WTC11 (cell line): ENCODE measurements around the gene RBM19. TPM values are rescaled to one million over a fixed set of nuclear protein-coding genes. Genes with fewer than 3 reads are reported as not detected.
A peak's percentile ranks its signal among the peaks of the same experiment; 100 is the strongest.

ENCODE experiments used
- ATAC-seq: fragments of 200-7000 bp; cut with Tn5 transposase; 2 replicates; pipeline ENCODE4 v1.10.0; 2021; ENCODE audit warnings: mild to moderate bottlenecking, moderate library complexity
- CTCF ChIA-PET: fragments of 300-600 bp; sonication (Branson Sonifier 250); formaldehyde crosslinking; loops from one replicate; lab custom pipeline; 2021; ENCODE audit warnings: antibody characterized with exemption; lab: Charles Lee
- POLR2A ChIA-PET: fragments of 350-600 bp; sonication (Branson Sonifier 250); formaldehyde crosslinking; loops from one replicate; lab custom pipeline; 2021; ENCODE audit warnings: antibody characterized with exemption; lab: Charles Lee
- DNase-seq: peaks from one replicate; pipeline ENCODE4 v3.0.0; 2021; ENCODE audit warnings: low spot score
- H3K27ac Mint-ChIP-seq: 2 replicates; pipeline ENCODE4 v1.8.0; 2021; ENCODE audit warnings: mixed read lengths
- H3K27me3 Mint-ChIP-seq: 2 replicates; pipeline ENCODE4 v1.8.0; 2021; ENCODE audit warnings: low read depth, mild to moderate bottlenecking, moderate library complexity, mixed read lengths
- H3K36me3 Mint-ChIP-seq: 2 replicates; pipeline ENCODE4 v1.8.0; 2021; ENCODE audit warnings: mixed read lengths
- H3K4me1 Mint-ChIP-seq: 2 replicates; pipeline ENCODE4 v1.8.0; 2022; ENCODE audit warnings: mixed read lengths
- H3K4me3 Mint-ChIP-seq: 2 replicates; pipeline ENCODE4 v1.8.0; 2021; ENCODE audit warnings: mild to moderate bottlenecking, moderate library complexity, mixed read lengths
- H3K9me3 Mint-ChIP-seq: 2 replicates; pipeline ENCODE4 v1.8.0; 2021; ENCODE audit warnings: mixed read lengths
- CBFB ChIP-seq: sonication (generic); formaldehyde crosslinking; IDR thresholded peaks from 2 replicates; pipeline ENCODE4 v1.8.1; 2022; ENCODE audit warnings: mild to moderate bottlenecking, low read depth, missing genetic modification reagents
- CREB1 ChIP-seq: sonication (generic); formaldehyde crosslinking; IDR thresholded peaks from 2 replicates; pipeline ENCODE4 v1.8.0; 2023; ENCODE audit warnings: mild to moderate bottlenecking, missing genetic modification reagents
- FOXJ3 ChIP-seq: sonication (generic); formaldehyde crosslinking; IDR thresholded peaks from 2 replicates; pipeline ENCODE4 v1.9.0; 2021; ENCODE audit warnings: missing genetic modification reagents, mild to moderate bottlenecking, borderline replicate concordance
- FOXK1 ChIP-seq: sonication (generic); formaldehyde crosslinking; IDR thresholded peaks from 2 replicates; pipeline ENCODE4 v1.8.0; 2022; ENCODE audit warnings: mild to moderate bottlenecking, moderate library complexity, missing genetic modification reagents
- GRHL2 ChIP-seq: fragments of 250-450 bp; sonication (Bioruptor Pico); IDR thresholded peaks from 2 replicates; pipeline ENCODE4 v1.8.0; 2022; ENCODE audit warnings: mild to moderate bottlenecking, moderate library complexity; ENCODE audit not compliant: insufficient replicate concordance, severe bottlenecking
- HMGA2 ChIP-seq: fragments of 250-450 bp; sonication (Bioruptor Pico); IDR thresholded peaks from 2 replicates; pipeline ENCODE4 v1.4.0; 2021; ENCODE audit warnings: mild to moderate bottlenecking, moderate library complexity
- IRF2 ChIP-seq: sonication (generic); formaldehyde crosslinking; IDR thresholded peaks from 2 replicates; pipeline ENCODE4 v1.8.0; 2022; ENCODE audit warnings: low read depth, missing genetic modification reagents, borderline replicate concordance
- JUN ChIP-seq: sonication (generic); formaldehyde crosslinking; IDR thresholded peaks from 2 replicates; pipeline ENCODE4 v1.8.0; 2023; ENCODE audit warnings: mild to moderate bottlenecking, missing genetic modification reagents
- NR1H2 ChIP-seq: sonication (generic); formaldehyde crosslinking; IDR thresholded peaks from 2 replicates; pipeline ENCODE4 v1.9.0; 2021; ENCODE audit warnings: mild to moderate bottlenecking, moderate library complexity, missing genetic modification reagents
- NR2C2 ChIP-seq: sonication (generic); formaldehyde crosslinking; IDR thresholded peaks from 2 replicates; pipeline ENCODE4 v1.8.0; 2022; ENCODE audit warnings: mild to moderate bottlenecking, missing genetic modification reagents
- PRRX2 ChIP-seq: fragments of 250-450 bp; sonication (Bioruptor Pico); IDR thresholded peaks from 2 replicates; pipeline ENCODE4 v1.8.0; 2021; ENCODE audit warnings: mild to moderate bottlenecking
- SMAD3 ChIP-seq: sonication (generic); formaldehyde crosslinking; IDR thresholded peaks from 2 replicates; pipeline ENCODE4 v1.8.0; 2022; ENCODE audit warnings: missing genetic modification reagents, mild to moderate bottlenecking, borderline replicate concordance
- TP53 ChIP-seq: sonication (generic); formaldehyde crosslinking; IDR thresholded peaks from 2 replicates; pipeline ENCODE4 v1.8.1; 2023; ENCODE audit warnings: mild to moderate bottlenecking, missing genetic modification reagents
- ZBTB21 ChIP-seq: sonication (generic); formaldehyde crosslinking; IDR thresholded peaks from 2 replicates; pipeline ENCODE4 v1.8.1; 2023; ENCODE audit warnings: mild to moderate bottlenecking, missing genetic modification reagents, borderline replicate concordance
- ZNF121 ChIP-seq: sonication (generic); formaldehyde crosslinking; IDR thresholded peaks from 2 replicates; pipeline ENCODE4 v1.8.0; 2023; ENCODE audit warnings: missing genetic modification reagents
- ZNF219 ChIP-seq: sonication (generic); formaldehyde crosslinking; IDR thresholded peaks from 2 replicates; pipeline ENCODE4 v1.8.0; 2023; ENCODE audit warnings: missing genetic modification reagents, mild to moderate bottlenecking, borderline replicate concordance
- ZNF317 ChIP-seq: sonication (generic); formaldehyde crosslinking; IDR thresholded peaks from 2 replicates; pipeline ENCODE4 v1.8.1; 2023; ENCODE audit warnings: low read depth, mild to moderate bottlenecking, moderate library complexity, missing genetic modification reagents, borderline replicate concordance
- total RNA-seq: library from RNA; stranded (reverse); gene quantifications from 3 replicates; pipeline ENCODE4 v1.2.3, GENCODE V29; 2021
- TF ChIP-seq, protein P1 (sequence below): sonication (generic); formaldehyde crosslinking; IDR thresholded peaks from 2 replicates; pipeline ENCODE4 v1.8.1; 2023; ENCODE audit warnings: mild to moderate bottlenecking, moderate library complexity, missing genetic modification reagents
- TF ChIP-seq, protein P2 (sequence below): sonication (generic); formaldehyde crosslinking; IDR thresholded peaks from 2 replicates; pipeline ENCODE4 v1.8.0; 2023; ENCODE audit warnings: mild to moderate bottlenecking, missing genetic modification reagents

Gene RBM19
- total RNA-seq, 1 experiment from 2014 or later, result 60.1 TPM

DNA sequence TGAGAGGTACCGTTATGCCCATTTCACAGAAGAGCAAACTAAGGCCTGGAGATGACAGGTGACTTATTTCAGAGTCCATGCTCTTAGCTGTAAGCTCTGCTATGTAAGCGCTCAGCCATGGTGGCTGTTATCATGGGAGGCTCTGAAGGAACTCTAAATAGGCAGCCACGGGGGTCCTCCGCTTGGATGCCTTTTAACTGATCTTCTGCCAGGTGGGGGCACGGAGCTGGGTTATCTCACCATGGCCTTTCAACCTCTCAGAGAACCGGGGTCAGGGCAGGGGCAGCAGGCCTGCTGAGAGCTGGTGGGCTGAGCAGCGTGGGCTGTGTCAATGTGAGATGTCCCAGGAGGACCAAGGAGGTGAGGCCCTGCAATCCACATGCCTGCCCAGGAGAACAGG is 49.7 kb upstream of the RBM19 start:
- ATAC-seq, result no peak
- Mint-ChIP-seq H3K4me1 (0 out of 2 replicates have a peak, but pooled peaks cover 3% of the 10 kb centered on the region), H3K9me3 (0 out of 2 replicates have a peak, but pooled peaks cover 3% of the 10 kb centered on the region)
- TF ChIP-seq, protein P1, sequence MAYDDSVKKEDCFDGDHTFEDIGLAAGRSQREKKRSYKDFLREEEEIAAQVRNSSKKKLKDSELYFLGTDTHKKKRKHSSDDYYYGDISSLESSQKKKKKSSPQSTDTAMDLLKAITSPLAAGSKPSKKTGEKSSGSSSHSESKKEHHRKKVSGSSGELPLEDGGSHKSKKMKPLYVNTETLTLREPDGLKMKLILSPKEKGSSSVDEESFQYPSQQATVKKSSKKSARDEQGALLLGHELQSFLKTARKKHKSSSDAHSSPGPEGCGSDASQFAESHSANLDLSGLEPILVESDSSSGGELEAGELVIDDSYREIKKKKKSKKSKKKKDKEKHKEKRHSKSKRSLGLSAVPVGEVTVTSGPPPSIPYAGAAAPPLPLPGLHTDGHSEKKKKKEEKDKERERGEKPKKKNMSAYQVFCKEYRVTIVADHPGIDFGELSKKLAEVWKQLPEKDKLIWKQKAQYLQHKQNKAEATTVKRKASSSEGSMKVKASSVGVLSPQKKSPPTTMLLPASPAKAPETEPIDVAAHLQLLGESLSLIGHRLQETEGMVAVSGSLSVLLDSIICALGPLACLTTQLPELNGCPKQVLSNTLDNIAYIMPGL, result no peak
- TF ChIP-seq NR2C2 (CRISPR knock-in tag) (no peak), HMGA2 (CRISPR knock-in tag) (no peak), IRF2 (CRISPR knock-in tag) (no peak), CREB1 (CRISPR knock-in tag) (no peak)
- TF ChIP-seq, all 79 proteins: peak for 0
- no peak overlapping the region for H3K4me3 Mint-ChIP-seq
- DNase-seq, result no peak
- POLR2A ChIA-PET, result no interaction called here
- no peak overlapping the region for H3K27ac Mint-ChIP-seq
- H3K36me3 Mint-ChIP-seq, result no peaks in the 10 kb centered on the region; the same call in 1 of the 2 replicates
- CTCF ChIA-PET, result interaction anchor here (1.2 to 1.8 kb wide), 4 partner anchors 20 to 493 kb away, joined by 4 to 8 read pairs (median 8); no protein-coding TSS in a partner anchor
- peaks cover 12% of the 10 kb centered on the region for H3K27me3 Mint-ChIP-seq

DNA sequence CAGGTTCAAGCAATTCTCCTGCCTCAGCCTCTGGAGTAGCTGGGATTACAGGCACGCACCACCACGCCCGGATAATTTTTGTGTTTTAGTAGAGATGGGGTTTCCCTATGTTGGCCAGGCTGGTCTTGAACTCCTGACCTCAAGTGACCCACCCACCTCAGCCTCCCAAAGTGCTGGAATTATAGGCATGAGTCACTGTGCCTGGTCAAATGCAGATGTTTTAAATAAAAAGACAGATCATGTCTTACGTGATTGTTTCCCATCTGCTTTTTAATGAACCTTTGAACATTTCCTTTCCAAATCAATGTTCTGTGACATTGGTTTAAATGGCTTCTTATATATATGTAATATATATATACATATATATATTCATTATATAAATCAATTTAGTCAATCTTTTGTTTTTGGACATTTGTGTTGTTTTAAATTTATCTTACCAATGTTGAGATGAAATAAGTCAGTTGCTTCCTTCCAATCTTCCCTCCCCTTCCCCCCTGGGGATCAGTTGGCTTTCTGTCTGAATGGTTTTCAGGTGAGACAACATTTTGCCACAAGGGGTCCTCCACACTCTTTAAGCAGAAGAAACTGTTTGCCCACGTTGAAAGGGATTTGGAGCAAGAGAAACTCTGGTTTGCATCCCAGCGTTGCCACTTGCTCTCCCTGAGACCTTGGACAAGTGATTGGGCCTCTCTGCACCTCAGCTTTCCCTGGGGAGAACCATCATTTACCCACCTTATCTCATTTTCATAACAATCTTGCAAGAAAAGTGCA is 47.6 kb upstream of the RBM19 start:
- peaks cover 8% of the 10 kb centered on the region for H3K27me3 Mint-ChIP-seq
- ATAC-seq (peak; percentile 80), DNase-seq (peak; percentile 52)
- no peak overlapping the region for H3K27ac Mint-ChIP-seq
- 0 out of 2 replicates have a peak, but pooled peaks cover 3% of the 10 kb centered on the region for H3K9me3 Mint-ChIP-seq
- ChIA-PET POLR2A (no interaction called here), CTCF (interaction anchor here (0.6 to 1.9 kb wide), 14 partner anchors 18 to 623 kb away, joined by 3 to 11 read pairs (median 3); no protein-coding TSS in a partner anchor)
- H3K36me3 Mint-ChIP-seq, result no peaks in the 10 kb centered on the region; the same call in 1 of the 2 replicates
- H3K4me1 Mint-ChIP-seq, result 0 out of 2 replicates have a peak, but pooled peaks cover 3% of the 10 kb centered on the region
- TF ChIP-seq JUN, result no peak
- TF ChIP-seq FOXJ3 (CRISPR knock-in tag), result no peak
- no peak for TF ChIP-seq NR1H2
- TF ChIP-seq ZBTB21 (CRISPR knock-in tag), result no peak
- TF ChIP-seq ZNF121 (CRISPR knock-in tag), result no peak
- TF ChIP-seq, protein P2, sequence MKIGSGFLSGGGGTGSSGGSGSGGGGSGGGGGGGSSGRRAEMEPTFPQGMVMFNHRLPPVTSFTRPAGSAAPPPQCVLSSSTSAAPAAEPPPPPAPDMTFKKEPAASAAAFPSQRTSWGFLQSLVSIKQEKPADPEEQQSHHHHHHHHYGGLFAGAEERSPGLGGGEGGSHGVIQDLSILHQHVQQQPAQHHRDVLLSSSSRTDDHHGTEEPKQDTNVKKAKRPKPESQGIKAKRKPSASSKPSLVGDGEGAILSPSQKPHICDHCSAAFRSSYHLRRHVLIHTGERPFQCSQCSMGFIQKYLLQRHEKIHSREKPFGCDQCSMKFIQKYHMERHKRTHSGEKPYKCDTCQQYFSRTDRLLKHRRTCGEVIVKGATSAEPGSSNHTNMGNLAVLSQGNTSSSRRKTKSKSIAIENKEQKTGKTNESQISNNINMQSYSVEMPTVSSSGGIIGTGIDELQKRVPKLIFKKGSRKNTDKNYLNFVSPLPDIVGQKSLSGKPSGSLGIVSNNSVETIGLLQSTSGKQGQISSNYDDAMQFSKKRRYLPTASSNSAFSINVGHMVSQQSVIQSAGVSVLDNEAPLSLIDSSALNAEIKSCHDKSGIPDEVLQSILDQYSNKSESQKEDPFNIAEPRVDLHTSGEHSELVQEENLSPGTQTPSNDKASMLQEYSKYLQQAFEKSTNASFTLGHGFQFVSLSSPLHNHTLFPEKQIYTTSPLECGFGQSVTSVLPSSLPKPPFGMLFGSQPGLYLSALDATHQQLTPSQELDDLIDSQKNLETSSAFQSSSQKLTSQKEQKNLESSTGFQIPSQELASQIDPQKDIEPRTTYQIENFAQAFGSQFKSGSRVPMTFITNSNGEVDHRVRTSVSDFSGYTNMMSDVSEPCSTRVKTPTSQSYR (CRISPR knock-in tag), result no peak
- no peak for TF ChIP-seq SMAD3 (CRISPR knock-in tag)
- no peak for TF ChIP-seq CBFB
- no peak for TF ChIP-seq PRRX2 (CRISPR knock-in tag)
- TF ChIP-seq FOXK1 (CRISPR knock-in tag), result no peak
- no peak for TF ChIP-seq ZNF219 (CRISPR knock-in tag)
- no peak for TF ChIP-seq GRHL2 (CRISPR knock-in tag)
- no peak for TF ChIP-seq ZNF317
- TF ChIP-seq TP53 (CRISPR knock-in tag), result no peak
- no peak overlapping the region for H3K4me3 Mint-ChIP-seq
